ENCODE results near the gene PLK3. TPM values are rescaled to one million over a fixed set of nuclear protein-coding genes. Genes with fewer than 3 reads are reported as not detected.

Gene PLK3
- total and polyA plus RNA-seq, 9 of the 15 experiments (the other 6 are each of a cell fraction or from before 2014, with no cell fraction given), result 0.52 to 22.7 (median 11.0) TPM

GRCh38 chr1:44807364-44808062, 7.3 kb downstream of the PLK3 start (continued):
- peak; percentile 43 for TF ChIP-seq C11orf30 (IDR thresholded peaks at IDR 0.05; ENCODE audit: low read depth)
- peak; percentile 33; the same call in 1 of the 2 replicates for TF ChIP-seq STAT6 (CRISPR knock-in tag; IDR thresholded peaks at IDR 0.05)
- 0 out of 2 replicates have a peak, but pooled peaks have one; percentile 6 for TF ChIP-seq MIER1 (IDR thresholded peaks at IDR 0.05; ENCODE audit: low read depth)
- peak in 1 of 2 experiments; percentile 85; a peak in 2 of 4 replicates for TF ChIP-seq CSDE1 (IDR thresholded peaks at IDR 0.05)
- TF ChIP-seq HDAC2 (IDR thresholded peaks at IDR 0.05), result peak; percentile 84
- peak; percentile 94 for TF ChIP-seq ZNF175 (CRISPR knock-in tag; IDR thresholded peaks at IDR 0.05; ENCODE audit: low read depth)
- TF ChIP-seq BMI1 (IDR thresholded peaks at IDR 0.05; ENCODE audit: low read length), result peak; percentile 88
- TF ChIP-seq TAF7 (tag; IDR thresholded peaks at IDR 0.05), result no peak
- no peak for TF ChIP-seq STAG1 (CRISPR knock-in tag; IDR thresholded peaks at IDR 0.05; ENCODE audit: borderline replicate concordance)
- peak; percentile 60; the same call in 1 of the 2 replicates for TF ChIP-seq USF1 (CRISPR knock-in tag; IDR thresholded peaks at IDR 0.05)
- TF ChIP-seq NR2C2 (CRISPR knock-in tag; IDR thresholded peaks at IDR 0.05), result peak; percentile 78
- peak; percentile 95 for TF ChIP-seq NR2C2 (tag; IDR thresholded peaks at IDR 0.05)
- TF ChIP-seq CCNT2 (IDR thresholded peaks at IDR 0.05; ENCODE audit: borderline replicate concordance, extremely low read depth, insufficient read length, low read depth, low read length), result no peak
- peak; percentile 27 to 39; a peak in 2 of 4 replicates for TF ChIP-seq SIN3A (IDR thresholded peaks at IDR 0.05; ENCODE audit: borderline replicate concordance in 2 of 2, control insufficient read depth in 1 of 2, low read depth in 2 of 2, low read length in 2 of 2)
- TF ChIP-seq MLX (CRISPR knock-in tag; conservative IDR thresholded peaks at IDR 0.05), result 0 out of 4 replicates have a peak, but pooled peaks of 1 of the 2 experiments have one; percentile 49
- TF ChIP-seq FOXA3 (CRISPR knock-in tag; conservative IDR thresholded peaks at IDR 0.05 in 1 of 2, IDR thresholded peaks at IDR 0.05 in 1 of 2), result peak in 1 of 2 experiments; percentile 86; a peak in 3 of 4 replicates
- TF ChIP-seq E2F8 (IDR thresholded peaks at IDR 0.05; ENCODE audit: low read depth, partially characterized antibody), result no peak
- peak; percentile 53; the same call in 1 of the 2 replicates for TF ChIP-seq KHSRP (IDR thresholded peaks at IDR 0.05)
- TF ChIP-seq ZNF551 (CRISPR knock-in tag; IDR thresholded peaks at IDR 0.05), result no peak
- TF ChIP-seq RCOR1 (IDR thresholded peaks at IDR 0.05; ENCODE audit: borderline replicate concordance in 1 of 2, low read depth in 2 of 2, low read length in 2 of 2), result peak; percentile 16 to 72; a peak in 2 of 4 replicates
